Measurements from ENCODE around the gene GPAT2. TPM values are rescaled to one million over a fixed set of nuclear protein-coding genes. Genes with fewer than 3 reads are reported as not detected.
"Not testable (repeated sequence)": the region's sequence is repeated elsewhere in the genome, so short reads cannot be mapped to it uniquely, and the experiment has no call there.

Gene GPAT2
- total RNA-seq, 1 donor, result 3.5 TPM

DNA sequence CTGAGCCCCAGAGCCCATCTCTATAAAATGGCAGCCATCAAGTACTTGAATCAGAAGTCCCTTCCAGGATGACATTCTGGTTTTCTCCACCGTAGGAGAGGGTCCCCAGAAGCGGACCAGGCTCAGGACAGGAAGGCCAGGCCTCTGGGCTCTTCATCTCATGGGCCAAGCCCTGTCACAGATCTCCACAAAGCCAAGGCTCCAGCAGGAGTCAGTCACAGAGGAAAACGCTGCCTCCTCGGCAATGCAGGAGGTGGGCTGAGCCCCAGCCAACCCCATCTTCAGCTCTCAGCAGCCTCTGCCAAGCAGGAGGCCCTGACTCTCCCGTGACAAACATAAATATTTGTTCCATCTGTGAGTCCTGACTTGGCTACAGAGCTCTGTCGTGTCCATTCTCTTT, 39.4 kb upstream of the GPAT2 start:
- H3K4me3 ChIP-seq (ENCODE audit: low read depth, low read length), result no peak overlapping the region
- TF ChIP-seq, protein P1, sequence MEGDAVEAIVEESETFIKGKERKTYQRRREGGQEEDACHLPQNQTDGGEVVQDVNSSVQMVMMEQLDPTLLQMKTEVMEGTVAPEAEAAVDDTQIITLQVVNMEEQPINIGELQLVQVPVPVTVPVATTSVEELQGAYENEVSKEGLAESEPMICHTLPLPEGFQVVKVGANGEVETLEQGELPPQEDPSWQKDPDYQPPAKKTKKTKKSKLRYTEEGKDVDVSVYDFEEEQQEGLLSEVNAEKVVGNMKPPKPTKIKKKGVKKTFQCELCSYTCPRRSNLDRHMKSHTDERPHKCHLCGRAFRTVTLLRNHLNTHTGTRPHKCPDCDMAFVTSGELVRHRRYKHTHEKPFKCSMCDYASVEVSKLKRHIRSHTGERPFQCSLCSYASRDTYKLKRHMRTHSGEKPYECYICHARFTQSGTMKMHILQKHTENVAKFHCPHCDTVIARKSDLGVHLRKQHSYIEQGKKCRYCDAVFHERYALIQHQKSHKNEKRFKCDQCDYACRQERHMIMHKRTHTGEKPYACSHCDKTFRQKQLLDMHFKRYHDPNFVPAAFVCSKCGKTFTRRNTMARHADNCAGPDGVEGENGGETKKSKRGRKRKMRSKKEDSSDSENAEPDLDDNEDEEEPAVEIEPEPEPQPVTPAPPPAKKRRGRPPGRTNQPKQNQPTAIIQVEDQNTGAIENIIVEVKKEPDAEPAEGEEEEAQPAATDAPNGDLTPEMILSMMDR (IDR thresholded peaks at IDR 0.05; ENCODE audit: insufficient read depth, low read depth, low read length), result no peak
- DNase-seq (ENCODE audit: low read depth), result no peak

DNA sequence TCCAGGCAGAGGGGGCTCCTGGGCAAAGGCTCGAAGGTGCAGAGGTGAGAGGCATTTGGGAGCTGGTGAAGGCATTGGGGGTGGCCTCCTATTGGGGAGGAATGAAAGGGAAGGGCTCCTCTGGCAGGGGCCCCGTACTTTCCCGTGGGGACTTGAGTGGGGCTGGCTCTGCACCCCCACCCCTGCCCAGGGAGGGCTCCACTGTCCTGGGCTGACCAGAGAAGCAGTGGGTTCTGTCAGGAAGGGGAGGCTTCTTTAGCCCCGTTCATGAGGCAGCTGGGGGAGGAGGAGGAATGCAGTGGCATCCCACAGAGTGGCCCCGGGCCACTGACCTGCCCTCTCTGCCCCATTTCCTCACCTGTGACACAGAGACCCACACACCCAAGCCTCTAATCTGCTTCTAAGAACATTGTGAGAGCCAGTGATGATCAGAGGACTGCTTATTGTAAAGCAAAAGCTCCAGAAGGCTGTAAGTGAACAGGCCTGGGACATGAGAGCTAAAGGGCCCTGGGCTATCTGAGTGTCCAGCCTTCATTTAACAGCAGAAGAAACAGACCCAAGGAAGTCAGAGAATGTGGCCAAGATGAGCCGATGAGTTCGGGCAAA, 38.6 kb upstream of the GPAT2 start:
- DNase-seq (ENCODE audit: low read depth), result no peak
- no peak overlapping the region for H3K4me3 ChIP-seq (ENCODE audit: low read depth, low read length)
- TF ChIP-seq, protein P1 (IDR thresholded peaks at IDR 0.05; ENCODE audit: insufficient read depth, low read depth, low read length), result no peak

DNA sequence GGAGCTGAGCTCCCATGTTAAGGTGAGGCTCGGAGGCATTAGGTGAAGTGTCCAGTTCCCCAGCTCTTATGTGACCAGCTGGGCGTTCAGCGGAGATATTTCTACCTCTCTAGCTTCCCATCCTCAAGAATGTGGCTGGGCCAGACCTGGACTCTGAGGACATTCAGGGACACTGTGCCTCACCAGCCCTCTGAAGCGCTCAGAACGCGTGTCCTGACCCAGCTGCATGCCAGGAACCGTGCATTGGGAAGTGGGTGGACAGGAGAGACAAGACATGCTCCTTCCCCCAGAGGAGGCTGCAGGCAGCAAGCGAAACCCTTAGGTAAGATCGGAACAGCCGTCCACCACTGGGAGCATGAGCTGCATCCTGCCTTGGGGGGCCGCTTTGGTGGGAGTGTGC, 38.0 kb upstream of the GPAT2 start:
- no peak for DNase-seq (ENCODE audit: low read depth)
- no peak overlapping the region for H3K4me3 ChIP-seq (ENCODE audit: low read depth, low read length)
- TF ChIP-seq, protein P1 (IDR thresholded peaks at IDR 0.05; ENCODE audit: insufficient read depth, low read depth, low read length), result no peak

DNA sequence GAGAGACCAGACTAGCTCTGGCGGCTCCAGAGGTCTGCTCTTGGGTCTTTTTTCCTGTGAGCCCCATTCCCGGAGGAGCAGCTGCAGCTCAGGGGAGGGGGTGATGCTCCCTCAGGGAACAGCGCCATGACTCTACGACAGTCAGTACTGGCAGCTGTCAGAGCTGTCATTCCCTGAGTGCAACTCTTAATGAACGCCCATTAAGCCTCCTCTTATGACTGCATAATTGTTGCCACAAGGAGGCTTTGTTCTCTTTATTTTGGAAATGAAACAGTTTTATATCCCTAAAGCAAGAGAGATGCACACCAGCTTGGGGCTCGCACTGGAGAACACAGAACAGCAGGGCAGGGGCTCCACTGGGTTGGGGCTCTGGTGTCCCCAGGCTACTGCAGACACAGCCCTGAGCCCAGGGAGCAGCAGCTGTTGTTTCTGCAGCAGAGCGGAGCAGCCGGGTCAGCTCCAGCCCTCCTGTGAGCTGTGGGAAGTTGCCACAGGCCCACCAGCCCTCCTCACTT, 37.3 kb upstream of the GPAT2 start:
- H3K4me3 ChIP-seq (ENCODE audit: low read depth, low read length); DNase-seq (ENCODE audit: low read depth): not testable (repeated sequence)

DNA sequence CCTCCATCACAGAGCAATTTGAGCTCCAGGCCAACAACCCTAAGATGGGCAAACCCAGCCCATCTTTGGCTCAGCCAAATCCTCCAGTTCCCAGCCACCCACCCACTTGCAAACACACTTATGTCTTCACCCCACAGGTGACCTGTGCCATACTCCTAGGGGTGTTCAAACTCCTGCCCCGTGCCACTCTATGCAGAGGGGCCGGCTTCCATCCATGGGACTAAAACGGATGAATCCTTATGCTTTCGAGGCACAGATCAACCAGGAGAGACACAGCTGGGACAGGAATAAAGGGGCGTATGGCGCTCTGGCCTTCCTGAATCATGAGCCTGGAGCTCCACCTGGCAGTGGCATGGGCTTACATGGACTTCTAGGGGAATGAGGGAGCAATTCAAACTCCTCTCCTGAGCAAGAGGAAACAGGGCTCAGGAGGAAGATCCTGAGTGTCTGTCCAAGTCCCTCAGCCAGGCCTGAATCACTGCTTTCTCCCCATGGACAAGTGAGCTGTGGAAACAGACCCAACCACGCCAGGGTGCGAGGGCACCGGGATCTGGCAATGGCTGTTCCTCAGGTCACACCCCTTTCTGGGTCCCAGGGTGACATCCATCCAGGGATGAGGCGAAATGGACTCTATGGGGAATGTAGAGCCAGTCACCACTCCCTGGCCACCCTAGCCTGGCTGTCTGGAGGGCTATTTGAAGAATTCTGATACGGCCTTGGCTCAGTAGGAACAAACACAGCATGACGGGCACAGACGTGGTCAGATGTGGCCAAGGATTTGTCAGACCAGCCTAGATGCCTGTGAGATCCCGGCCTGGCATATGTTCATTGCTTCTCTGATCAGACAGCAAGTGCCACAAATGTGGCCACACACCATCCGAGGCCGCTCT, 36.6 kb upstream of the GPAT2 start:
- DNase-seq (ENCODE audit: low read depth); H3K4me3 ChIP-seq (ENCODE audit: low read depth, low read length): not testable (repeated sequence)

DNA sequence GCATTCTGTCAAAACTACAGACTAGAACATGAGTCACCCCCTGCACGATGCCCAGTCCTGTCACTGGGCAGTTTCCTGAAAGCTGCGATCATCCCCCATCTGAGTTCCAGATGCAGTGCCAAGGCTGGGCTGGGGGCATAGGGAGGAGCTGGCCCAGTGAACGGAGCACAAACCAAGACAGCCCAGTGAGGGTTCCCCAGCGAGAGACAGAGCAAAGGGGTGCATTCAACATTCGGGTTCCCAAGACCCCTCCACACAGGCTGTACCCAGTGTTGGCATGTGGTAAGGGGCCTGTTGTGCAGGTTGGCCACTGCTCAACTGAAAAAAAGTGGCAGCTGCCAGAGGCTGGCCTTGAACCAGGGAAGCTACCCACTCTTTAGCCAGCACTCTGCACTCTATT, 35.6 kb upstream of the GPAT2 start:
- not testable (repeated sequence) for DNase-seq (ENCODE audit: low read depth); H3K4me3 ChIP-seq (ENCODE audit: low read depth, low read length)

DNA sequence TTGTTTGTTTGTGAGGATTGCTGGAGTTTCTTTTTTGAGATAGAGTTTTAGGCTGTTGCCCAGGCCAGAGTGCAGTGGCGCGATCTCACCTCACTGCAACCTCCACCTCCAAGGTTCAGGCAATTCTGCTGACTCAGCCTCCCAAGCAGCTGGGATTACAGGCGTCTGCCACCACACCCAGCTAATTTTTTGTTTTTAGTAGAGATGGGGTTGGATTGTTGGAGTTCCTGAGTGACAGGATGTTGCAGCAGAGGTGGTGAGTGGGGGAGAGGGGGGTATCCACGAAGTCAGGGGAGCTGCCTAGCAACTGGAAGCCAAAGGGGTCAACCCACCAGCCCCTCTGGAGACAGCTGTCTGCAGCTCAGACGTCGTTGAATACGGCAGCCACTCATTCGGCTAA, 35.2 kb upstream of the GPAT2 start:
- not testable (repeated sequence) for H3K4me3 ChIP-seq (ENCODE audit: low read depth, low read length); DNase-seq (ENCODE audit: low read depth)

DNA sequence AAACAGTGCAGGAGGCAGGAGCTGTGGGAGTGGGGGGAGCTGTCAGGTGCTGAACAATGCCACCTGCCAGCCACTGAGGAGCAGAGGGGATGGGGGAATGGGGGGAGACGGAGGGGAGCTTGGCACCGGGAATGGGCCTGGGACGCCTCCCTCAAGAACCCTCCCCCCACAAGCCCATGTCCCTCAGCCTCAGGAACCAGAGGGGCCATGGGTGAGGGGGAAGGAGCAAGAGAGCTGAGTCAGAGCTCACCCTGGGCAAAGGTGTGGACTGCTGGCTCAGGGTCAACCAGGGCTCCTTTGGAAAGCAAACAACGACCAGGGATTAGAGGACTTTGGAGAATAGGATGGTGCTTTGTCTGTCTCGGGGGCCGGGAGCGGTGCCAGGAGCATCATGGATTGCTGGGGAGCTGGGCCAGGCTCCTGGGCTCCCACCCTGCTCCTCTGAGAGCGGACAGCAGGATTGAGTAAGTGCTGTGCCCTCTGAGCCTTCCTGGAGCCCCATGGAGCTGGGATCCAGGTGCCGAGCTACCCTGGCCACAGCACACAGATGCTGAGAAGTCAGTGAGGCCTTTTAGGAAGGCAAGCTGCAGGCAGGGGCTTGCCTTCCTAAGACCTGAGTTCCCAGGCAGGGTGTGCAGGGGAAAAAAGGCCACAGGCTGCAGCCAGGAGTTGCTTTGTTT, 33.3 kb upstream of the GPAT2 start:
- not testable (repeated sequence) for H3K4me3 ChIP-seq (ENCODE audit: low read depth, low read length); DNase-seq (ENCODE audit: low read depth)

DNA sequence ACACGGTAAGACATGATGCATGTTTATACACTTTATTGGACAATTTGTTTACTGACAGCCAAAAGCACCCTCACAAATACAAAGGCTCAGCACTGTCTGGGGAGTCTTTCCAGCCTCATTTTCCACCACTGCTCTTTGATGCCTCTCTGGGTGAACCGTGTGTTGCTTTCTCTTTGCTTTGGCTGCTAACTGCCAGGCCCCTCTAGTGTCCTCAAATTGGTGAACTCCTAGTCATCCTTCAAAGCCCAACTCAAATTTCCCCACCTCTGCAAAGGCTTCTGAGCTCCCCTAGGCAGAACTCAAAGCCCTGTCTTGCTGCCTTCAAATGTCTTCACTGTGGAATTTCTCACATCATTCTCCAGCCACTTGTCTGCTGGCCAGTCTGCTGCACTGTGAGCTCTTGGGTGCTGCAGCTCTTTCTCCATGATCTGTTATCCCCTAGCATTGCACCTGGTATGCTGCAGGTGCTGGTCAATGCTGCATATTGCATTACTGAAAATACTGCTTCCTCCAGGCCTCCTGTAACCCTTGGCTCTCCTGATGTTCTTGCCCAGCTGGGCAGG, 32.5 kb upstream of the GPAT2 start:
- not testable (repeated sequence) for H3K4me3 ChIP-seq (ENCODE audit: low read depth, low read length); DNase-seq (ENCODE audit: low read depth)

DNA sequence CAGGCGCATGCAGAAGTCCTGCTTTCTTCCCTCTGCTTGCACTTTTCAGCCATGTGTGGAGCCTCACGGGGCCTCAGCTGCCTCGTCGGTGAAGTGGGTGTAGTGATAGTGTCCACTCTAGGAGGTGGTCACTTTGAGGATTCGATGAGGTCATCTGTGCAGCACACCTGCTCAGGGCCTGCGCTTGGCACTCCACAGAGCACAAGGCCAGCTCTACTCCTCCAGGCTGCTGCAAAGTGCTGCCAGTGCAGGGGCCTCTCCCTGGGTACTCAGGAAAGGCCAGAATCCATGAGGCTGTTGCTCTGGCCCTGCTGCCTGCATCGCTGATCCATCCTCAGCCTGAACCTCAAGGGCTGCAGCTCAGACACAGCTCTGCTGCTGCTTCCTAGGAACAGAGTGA, 31.8 kb upstream of the GPAT2 start:
- H3K4me3 ChIP-seq (ENCODE audit: low read depth, low read length); DNase-seq (ENCODE audit: low read depth): not testable (repeated sequence)

DNA sequence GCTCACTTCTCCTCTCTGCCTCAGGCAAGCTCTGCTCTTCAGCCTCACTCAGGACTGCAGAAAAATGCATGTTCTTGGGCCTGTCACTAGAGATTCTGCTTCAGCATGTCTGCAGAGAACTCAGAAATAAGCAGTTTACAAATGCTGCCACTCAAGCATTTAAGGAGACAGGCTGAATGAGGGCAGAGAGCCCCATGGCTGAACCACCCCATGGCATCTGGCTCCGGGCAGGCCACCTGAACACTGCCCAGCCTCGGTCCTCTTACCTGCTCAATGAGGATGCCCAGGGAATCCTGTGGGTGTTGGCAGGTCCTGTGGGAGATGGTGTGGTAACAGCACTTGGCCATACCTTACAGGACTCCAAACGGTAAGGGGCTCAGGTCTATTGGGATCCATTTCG, 31.2 kb upstream of the GPAT2 start:
- not testable (repeated sequence) for H3K4me3 ChIP-seq (ENCODE audit: low read depth, low read length); DNase-seq (ENCODE audit: low read depth)

Measured in fibroblast of villous mesenchyme (primary cell).